MCF 10A (cell line): Measurements from ENCODE around the gene ADAM11. TPM values are rescaled to one million over a fixed set of nuclear protein-coding genes. Genes with fewer than 3 reads are reported as not detected.

Experiments used
- BruUV-seq: library from RNA; stranded (reverse); fragments of 400-500 nt; replicated peaks from 2 replicates; lab custom pipeline; 2021; lab: Mats Ljungman, UMichigan
- CTCF ChIA-PET: fragments of 300-600 bp; sonication (Branson Sonifier 250); formaldehyde crosslinking; extraction: SDS; loops from one replicate; lab custom pipeline; 2021; ENCODE audit warnings: antibody characterized with exemption, inconsistent platforms; lab: Yijun Ruan, JAX
- POLR2A ChIA-PET: fragments of 300-600, 350-650 bp; sonication (Branson Sonifier 250); formaldehyde crosslinking; extraction: SDS; loops from one replicate; lab custom pipeline; 2020; ENCODE audit warnings: antibody characterized with exemption, inconsistent platforms; lab: Yijun Ruan, JAX
- DNase-seq: peaks from one replicate; pipeline ENCODE4 v3.0.0-alpha.2; 2018; ENCODE audit not compliant: unreplicated experiment
- H3K27ac Mint-ChIP-seq: one replicate; pipeline ENCODE4 v1.8.0; 2022; ENCODE audit warnings: mild to moderate bottlenecking, low read depth, mixed read lengths; ENCODE audit not compliant: unreplicated experiment
- H3K27me3 Mint-ChIP-seq: one replicate; pipeline ENCODE4 v1.8.0; 2022; ENCODE audit warnings: mixed read lengths; ENCODE audit not compliant: insufficient read depth, unreplicated experiment
- H3K36me3 Mint-ChIP-seq: one replicate; pipeline ENCODE4 v1.8.0; 2022; ENCODE audit warnings: mild to moderate bottlenecking, moderate library complexity, mixed read lengths; ENCODE audit not compliant: insufficient read depth, unreplicated experiment
- H3K4me1 Mint-ChIP-seq: one replicate; pipeline ENCODE4 v1.8.0; 2022; ENCODE audit warnings: mixed read lengths; ENCODE audit not compliant: insufficient read depth, unreplicated experiment
- H3K4me3 Mint-ChIP-seq: one replicate; pipeline ENCODE4 v1.8.0; 2022; ENCODE audit warnings: mild to moderate bottlenecking, moderate library complexity, mixed read lengths; ENCODE audit not compliant: unreplicated experiment
- H3K9me3 Mint-ChIP-seq: one replicate; pipeline ENCODE4 v1.8.0; 2022; ENCODE audit warnings: mixed read lengths; ENCODE audit not compliant: unreplicated experiment
- intact Hi-C: fragments of 100-400 bp; cut with micrococcal nuclease; formaldehyde crosslinking; loops from 2 replicates; pipeline ENCODE4 v1.14.1; 2022
- total RNA-seq: library from RNA; stranded (reverse); gene quantifications from 2 replicates; pipeline ENCODE4 v1.2.3, GENCODE V29; 2022
- TF ChIP-seq, protein P1 (sequence below): fragments of 200-600 bp; IDR thresholded peaks from one replicate; pipeline ENCODE4 v1.8.0; 2022; ENCODE audit warnings: antibody characterized with exemption, mild to moderate bottlenecking; ENCODE audit not compliant: unreplicated experiment

Gene ADAM11
- total RNA-seq, 1 experiment from 2014 or later, result 0.16 TPM

GRCh38 chr17:44776628-44777393 lies 18.0 kb downstream of the ADAM11 start:
- H3K9me3 Mint-ChIP-seq, result no peaks in the 10 kb centered on the region
- BruUV-seq, result no TSS peak
- peak overlapping the region; percentile 84 for H3K4me3 Mint-ChIP-seq

GRCh38 chr17:44777394-44778348 lies 18.9 kb downstream of the ADAM11 start:
- no peaks in the 10 kb centered on the region for H3K9me3 Mint-ChIP-seq
- TF ChIP-seq, protein P1, sequence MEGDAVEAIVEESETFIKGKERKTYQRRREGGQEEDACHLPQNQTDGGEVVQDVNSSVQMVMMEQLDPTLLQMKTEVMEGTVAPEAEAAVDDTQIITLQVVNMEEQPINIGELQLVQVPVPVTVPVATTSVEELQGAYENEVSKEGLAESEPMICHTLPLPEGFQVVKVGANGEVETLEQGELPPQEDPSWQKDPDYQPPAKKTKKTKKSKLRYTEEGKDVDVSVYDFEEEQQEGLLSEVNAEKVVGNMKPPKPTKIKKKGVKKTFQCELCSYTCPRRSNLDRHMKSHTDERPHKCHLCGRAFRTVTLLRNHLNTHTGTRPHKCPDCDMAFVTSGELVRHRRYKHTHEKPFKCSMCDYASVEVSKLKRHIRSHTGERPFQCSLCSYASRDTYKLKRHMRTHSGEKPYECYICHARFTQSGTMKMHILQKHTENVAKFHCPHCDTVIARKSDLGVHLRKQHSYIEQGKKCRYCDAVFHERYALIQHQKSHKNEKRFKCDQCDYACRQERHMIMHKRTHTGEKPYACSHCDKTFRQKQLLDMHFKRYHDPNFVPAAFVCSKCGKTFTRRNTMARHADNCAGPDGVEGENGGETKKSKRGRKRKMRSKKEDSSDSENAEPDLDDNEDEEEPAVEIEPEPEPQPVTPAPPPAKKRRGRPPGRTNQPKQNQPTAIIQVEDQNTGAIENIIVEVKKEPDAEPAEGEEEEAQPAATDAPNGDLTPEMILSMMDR, result no peak
- ChIA-PET POLR2A (interaction anchor here (0.6 to 1.1 kb wide), 4 partner anchors 64 to 121 kb away, joined by 3 to 4 read pairs (median 3); no protein-coding TSS in a partner anchor), CTCF (interaction anchor here (0.7 to 9.4 kb wide), 12 partner anchors 17 to 243 kb away, joined by 3 to 233 read pairs (median 4); partner anchors contain the start of gene HIGD1B)
- peaks cover 11% of the 10 kb centered on the region for H3K4me1 Mint-ChIP-seq
- no TSS peak for BruUV-seq
- peak overlapping the region; percentile 31 for H3K27ac Mint-ChIP-seq
- peaks cover 6% of the 10 kb centered on the region for H3K36me3 Mint-ChIP-seq
- DNase-seq, result no peak
- H3K27me3 Mint-ChIP-seq, result peaks cover 13% of the 10 kb centered on the region
- H3K4me3 Mint-ChIP-seq, result no peak overlapping the region
- intact Hi-C loops, result no loop called here

More at GRCh38 chr17:44776628-44777393, 18.0 kb downstream of the ADAM11 start:
- peaks cover 11% of the 10 kb centered on the region for H3K4me1 Mint-ChIP-seq
- ChIA-PET CTCF (interaction anchor here (1.1 to 9.4 kb wide), 5 partner anchors 69 to 101 kb away, joined by 3 to 233 read pairs (median 9); partner anchors contain the start of gene HIGD1B), POLR2A (interaction anchor here (0.8 to 1.9 kb wide), 4 partner anchors 90 to 121 kb away, joined by 3 to 11 read pairs (median 4); no protein-coding TSS in a partner anchor)
- peak overlapping the region; percentile 31 for H3K27ac Mint-ChIP-seq
- intact Hi-C loops, result no loop called here
- DNase-seq, result no peak
- H3K36me3 Mint-ChIP-seq, result peaks cover 6% of the 10 kb centered on the region
- peaks cover 13% of the 10 kb centered on the region for H3K27me3 Mint-ChIP-seq
- TF ChIP-seq, protein P1, result no peak

GRCh38 chr17:44778656-44779210 lies 19.9 kb downstream of the ADAM11 start:
- no peak for DNase-seq
- Mint-ChIP-seq H3K27me3 (peaks cover 5% of the 10 kb centered on the region), H3K36me3 (peaks cover 6% of the 10 kb centered on the region), H3K4me3 (peak overlapping the region; percentile 74), H3K9me3 (no peaks in the 10 kb centered on the region), H3K27ac (no peak overlapping the region), H3K4me1 (peaks cover 11% of the 10 kb centered on the region)
- TF ChIP-seq, protein P1, result no peak
- intact Hi-C loops, result loop anchor here (1.0 kb wide), 2 partner anchors 51 to 87 kb away; no protein-coding TSS in a partner anchor
- BruUV-seq, result no TSS peak
- POLR2A ChIA-PET, result interaction anchor here (0.6 to 1.5 kb wide), 3 partner anchors 63 to 100 kb away, joined by 3 read pairs; no protein-coding TSS in a partner anchor
- CTCF ChIA-PET, result interaction anchor here (0.6 to 9.4 kb wide), 20 partner anchors 8 to 242 kb away, joined by 3 to 233 read pairs (median 4); partner anchors contain the start of gene HIGD1B
